GM12874 (cell line): ENCODE results near the gene TSPAN5.

Source experiments
- TF ChIP-seq, protein P1 (sequence below): IDR thresholded peaks from 2 replicates; pipeline ENCODE4 v1.5.1; 2011; ENCODE audit warnings: low read depth, mild to moderate bottlenecking, control low read depth, low read length, moderate library complexity; ENCODE audit not compliant: insufficient read depth

Gene TSPAN5

DNA sequence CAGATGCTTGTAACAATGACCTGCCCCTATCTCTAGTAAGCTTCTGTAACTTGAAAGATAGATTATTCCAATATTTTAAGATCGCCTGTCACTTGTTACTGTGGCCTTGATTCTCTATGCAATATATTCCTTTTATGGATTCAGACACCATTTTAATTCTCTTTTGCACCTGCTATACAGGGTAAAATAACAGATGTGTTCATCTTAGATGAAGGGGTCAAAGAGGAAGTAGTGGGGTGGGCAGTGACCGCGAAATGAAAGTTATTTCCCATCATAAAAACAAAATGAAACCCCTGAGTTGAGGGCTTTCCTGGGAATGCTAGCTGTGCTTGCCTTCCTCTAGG lies 175.9 kb downstream of the TSPAN5 start:
- TF ChIP-seq, protein P1, sequence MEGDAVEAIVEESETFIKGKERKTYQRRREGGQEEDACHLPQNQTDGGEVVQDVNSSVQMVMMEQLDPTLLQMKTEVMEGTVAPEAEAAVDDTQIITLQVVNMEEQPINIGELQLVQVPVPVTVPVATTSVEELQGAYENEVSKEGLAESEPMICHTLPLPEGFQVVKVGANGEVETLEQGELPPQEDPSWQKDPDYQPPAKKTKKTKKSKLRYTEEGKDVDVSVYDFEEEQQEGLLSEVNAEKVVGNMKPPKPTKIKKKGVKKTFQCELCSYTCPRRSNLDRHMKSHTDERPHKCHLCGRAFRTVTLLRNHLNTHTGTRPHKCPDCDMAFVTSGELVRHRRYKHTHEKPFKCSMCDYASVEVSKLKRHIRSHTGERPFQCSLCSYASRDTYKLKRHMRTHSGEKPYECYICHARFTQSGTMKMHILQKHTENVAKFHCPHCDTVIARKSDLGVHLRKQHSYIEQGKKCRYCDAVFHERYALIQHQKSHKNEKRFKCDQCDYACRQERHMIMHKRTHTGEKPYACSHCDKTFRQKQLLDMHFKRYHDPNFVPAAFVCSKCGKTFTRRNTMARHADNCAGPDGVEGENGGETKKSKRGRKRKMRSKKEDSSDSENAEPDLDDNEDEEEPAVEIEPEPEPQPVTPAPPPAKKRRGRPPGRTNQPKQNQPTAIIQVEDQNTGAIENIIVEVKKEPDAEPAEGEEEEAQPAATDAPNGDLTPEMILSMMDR = no peak

DNA sequence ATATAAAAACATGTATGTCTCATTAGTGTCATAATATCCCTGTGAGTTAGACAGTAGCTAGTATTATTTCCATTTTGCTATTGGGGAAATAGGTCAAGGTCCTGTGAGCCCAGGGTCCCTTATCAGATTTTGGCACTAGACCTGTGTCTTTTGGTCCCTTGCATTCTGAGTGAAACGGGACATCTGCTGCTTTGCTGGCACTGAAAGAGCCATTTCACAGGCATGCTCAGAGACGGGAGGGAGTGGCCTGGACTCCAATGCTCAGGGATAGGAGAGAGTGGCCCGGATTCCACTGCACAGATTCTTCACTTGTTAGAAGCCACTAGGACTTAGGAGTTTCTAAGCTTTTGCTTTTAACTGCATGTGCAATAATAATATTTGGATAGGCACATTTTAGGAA lies 177.2 kb downstream of the TSPAN5 start:
- TF ChIP-seq, protein P1 = no peak

DNA sequence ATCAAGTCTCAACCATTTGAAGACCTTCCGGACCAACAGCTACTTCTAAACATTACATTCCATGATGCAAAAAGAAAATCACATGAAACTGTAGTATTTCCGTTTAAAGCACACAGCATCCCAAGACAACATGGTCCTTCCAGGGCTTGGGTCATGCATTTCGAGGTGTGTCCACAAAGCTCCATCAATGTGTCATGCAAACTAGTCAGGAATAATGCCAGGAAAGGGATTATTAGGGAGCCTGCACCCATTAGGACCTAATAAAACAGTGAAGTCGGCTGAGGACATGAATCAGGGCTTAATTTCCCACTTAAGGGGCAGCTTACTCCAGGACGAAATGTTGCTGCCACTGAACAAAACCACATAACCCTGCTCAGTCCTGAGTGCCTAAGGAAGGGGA lies 177.9 kb downstream of the TSPAN5 start:
- TF ChIP-seq, protein P1 = no peak

DNA sequence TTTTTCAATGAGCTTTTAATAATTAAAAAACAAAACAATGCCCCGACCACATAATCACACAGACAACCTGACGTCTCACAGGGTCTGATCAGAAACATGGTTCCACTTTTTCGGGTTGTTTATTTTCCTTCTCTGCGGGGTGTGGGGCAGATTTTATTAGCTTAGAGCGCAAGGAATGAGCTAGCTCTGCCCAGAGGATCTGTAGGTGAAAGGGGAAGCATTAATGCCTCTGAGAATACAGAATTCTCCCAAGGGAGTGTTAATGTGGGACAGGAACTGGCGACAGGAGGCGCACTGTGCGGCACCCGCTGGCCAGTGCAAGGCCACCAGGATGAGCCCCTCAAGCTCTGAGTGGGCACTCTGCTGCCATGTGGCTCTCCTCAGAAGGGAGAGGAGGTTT lies 181.5 kb downstream of the TSPAN5 start:
- TF ChIP-seq, protein P1 = no peak

DNA sequence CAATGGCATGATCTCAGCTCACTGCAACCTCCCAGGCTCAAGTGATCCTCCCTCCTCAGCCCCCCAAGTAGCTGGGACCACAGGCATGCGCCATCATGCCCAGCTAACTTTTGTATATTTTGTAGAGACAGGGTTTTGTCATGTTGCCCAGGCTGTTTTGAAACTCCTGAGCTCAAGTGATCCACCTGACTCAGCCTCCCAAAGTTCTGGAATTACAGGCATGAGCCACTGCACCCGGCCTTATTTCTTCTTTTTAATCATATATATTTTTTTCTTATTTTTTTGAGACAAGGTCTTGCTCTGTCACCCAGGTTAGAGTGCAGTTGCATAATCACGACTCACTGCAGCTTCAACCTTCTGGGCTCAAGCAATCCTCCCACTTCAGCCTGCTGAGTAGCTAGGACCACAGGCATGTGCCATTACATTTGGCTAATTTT lies 184.0 kb downstream of the TSPAN5 start:
- TF ChIP-seq, protein P1 = no peak

DNA sequence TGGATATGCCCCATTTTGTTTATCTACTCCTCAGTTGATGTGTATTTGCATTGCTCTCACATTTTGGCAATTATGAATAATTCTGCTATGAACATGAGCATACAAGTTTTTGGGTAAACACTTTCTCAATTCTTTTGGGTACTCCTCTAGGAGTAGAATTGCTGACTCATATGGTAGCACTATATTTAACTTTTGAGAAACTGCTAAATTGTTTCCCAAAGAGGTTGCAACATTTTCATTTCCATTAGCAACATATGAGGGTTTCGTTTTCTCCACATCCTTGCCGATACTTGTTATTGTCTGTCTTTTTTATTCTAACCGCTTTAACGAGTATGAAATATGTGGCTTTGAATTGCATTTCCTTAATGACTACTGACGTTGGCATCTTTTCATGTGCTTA lies 185.4 kb downstream of the TSPAN5 start:
- TF ChIP-seq, protein P1 = no peak

DNA sequence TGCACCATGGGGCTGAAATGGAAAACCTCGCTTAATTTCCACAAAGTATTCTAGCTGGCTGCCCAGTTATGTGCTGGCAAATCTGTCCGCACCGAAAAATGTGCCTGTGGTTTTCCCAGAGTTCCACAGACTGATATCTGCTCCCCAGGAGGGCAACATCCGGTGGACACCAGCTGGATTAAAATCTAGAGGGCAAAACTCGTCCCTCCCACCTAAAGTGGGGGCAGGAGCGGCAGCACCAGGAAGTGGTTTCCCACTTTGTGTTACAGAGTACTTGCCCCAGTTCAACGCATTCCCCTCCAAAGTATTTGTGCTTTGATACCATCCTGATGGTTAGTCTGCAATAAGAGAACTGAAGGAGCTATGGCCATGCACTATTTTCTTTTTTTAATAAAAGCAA lies 187.6 kb downstream of the TSPAN5 start:
- TF ChIP-seq, protein P1 = no peak

DNA sequence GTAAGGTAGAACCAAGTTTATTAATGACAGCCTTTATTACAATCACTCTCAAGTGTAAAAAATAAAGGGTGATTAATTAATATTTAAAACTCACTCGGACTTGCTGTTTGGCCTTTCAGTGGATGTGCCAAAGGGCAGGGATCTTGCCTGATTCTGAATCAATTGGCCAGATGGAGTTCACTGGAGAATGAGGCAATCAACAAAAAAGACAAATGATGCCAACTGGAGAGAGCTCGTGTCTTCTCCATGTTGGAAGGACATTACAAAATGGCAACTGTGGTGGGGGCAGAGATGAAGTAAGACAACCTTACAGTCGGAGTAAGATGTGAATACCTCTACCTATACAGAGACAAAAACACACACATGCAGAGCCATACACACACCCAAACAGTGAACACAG lies 188.0 kb downstream of the TSPAN5 start:
- TF ChIP-seq, protein P1 = no peak
